ENCODE data around the gene ADO.
A peak's percentile ranks its signal among the peaks of the same experiment; 100 is the strongest.

Gene ADO

DNA sequence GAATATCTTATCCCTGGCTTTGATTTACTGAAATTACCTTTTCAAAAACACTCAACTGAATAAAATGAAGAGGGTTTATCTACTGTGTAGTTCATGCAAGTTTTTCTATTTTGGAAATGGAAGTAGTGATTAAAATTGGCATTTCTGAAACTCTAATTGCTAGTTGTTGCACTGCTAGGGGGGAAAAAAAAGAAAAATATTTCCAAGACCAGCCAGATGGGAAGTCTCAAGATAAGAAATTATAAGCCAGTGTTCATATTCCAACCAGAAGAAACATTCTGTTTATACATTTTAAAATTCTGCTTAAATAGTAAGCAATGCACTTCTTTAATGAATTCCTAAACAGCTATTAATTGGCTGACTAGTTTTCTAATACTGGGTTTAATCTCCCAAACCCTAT lies 9.4 kb upstream of the ADO start:
- DNase-seq = no peak

DNA sequence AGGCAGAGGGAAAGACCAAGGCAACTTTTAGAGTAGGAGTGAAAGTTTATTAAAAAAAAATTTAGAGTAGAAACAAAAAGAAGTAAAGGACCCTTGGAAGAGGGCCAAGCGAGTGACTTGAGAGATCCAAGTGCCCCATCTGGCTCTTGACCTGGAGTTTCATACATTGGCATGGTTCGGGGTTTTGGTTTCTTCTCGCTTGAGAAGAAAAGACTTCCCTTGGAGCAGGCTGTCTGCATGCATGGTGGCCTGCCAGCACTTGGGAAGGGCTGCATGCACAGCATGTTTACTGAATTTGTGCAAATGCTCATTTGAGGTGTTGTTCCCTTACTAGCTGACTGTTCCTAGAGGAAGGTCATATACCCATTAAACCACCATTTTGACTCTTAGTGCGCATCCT lies 8.8 kb upstream of the ADO start:
- no peak for DNase-seq

GRCh38 chr10:62796896-62797295 lies 7.6 kb upstream of the ADO start:
- no peak for DNase-seq

GRCh38 chr10:62801871-62802270 lies 2.6 kb upstream of the ADO start:
- DNase-seq = no peak

- DNase-seq = no peak
Measured at GRCh38 chr10:62803724-62804355, 680 bp upstream of the ADO start.

DNA sequence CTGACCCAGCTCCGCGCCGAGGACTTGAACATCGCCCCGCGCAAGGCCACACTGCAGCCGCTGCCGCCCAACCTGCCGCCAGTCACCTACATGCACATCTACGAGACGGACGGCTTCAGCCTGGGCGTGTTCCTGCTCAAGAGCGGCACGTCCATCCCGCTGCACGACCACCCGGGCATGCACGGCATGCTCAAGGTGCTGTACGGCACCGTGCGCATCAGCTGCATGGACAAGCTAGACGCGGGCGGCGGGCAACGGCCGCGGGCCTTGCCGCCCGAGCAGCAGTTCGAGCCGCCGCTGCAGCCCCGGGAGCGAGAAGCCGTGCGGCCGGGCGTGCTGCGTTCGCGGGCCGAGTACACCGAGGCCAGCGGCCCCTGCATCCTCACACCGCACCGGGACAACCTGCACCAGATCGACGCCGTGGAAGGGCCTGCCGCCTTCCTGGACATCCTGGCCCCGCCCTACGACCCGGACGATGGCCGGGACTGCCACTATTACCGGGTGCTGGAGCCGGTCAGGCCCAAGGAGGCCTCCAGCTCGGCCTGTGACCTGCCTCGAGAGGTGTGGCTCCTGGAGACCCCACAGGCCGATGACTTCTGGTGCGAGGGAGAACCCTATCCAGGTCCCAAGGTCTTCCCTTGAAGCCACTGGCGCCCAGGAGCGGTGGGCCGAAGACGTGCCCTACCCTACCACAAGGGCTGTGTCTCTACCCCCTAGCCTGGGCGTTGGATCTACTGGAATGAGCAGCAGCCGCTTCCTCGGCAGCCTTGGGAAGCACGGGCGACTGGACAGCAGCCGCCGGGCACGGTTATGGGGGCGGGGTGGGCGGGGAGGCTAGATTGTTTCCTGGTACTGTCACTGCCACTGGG lies 945 bp downstream of the ADO start:
- no peak for DNase-seq

GRCh38 chr10:62806251-62806650 lies 1.7 kb downstream of the ADO start:
- no peak for DNase-seq

- DNase-seq = no peak
Measured at GRCh38 chr10:62810156-62810902, 5.8 kb downstream of the ADO start.

- DNase-seq = no peak
Measured at GRCh38 chr10:62811159-62811875, 6.8 kb downstream of the ADO start.

- no peak for DNase-seq
Measured at GRCh38 chr10:62812672-62813439, 8.3 kb downstream of the ADO start.

DNA sequence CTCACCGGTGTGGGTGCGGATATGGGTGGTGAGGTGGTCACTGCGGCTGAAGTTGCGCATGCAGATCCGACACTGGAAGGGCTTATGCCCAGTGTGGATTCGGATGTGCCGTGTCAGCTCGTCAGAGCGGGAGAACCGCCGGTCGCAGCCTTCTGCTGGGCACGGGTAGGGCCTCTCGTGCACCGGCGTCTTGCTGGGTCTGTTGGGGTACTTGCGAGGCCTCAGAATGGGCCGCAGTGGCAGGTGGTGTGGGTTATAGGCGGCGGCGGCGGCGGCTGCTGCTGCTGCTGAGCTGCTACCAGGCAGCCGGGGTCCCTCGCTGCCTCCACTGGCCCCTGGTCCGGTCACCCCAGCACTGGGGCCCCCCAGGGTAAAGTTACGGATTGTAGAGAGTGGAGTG lies 8.9 kb downstream of the ADO start:
- no peak for DNase-seq

DNA sequence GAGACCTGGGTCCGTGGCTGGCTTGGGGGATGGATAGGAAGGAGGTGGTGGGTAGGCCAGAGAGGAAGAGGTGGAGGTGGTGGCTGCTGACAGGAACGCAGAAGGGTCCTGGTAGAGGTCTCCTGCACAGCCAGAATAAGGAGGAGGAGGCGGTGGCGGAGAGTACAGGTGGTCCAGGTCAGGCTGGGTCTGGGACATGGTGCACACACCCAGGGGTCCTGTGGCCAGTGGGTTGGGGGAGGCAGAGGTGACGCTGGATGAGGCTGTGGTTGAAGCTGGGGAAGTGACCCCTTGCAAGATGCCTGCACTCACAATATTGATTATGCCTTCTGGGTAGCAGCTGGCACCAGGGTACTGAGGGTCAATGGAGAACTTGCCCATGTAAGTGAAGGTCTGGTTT lies 9.5 kb downstream of the ADO start:
- DNase-seq = no peak

- no peak for DNase-seq
Measured at GRCh38 chr10:62814756-62815380, 10.3 kb downstream of the ADO start.

GRCh38 chr10:62815381-62816075 lies 11.0 kb downstream of the ADO start:
- DNase-seq = no peak

DNA sequence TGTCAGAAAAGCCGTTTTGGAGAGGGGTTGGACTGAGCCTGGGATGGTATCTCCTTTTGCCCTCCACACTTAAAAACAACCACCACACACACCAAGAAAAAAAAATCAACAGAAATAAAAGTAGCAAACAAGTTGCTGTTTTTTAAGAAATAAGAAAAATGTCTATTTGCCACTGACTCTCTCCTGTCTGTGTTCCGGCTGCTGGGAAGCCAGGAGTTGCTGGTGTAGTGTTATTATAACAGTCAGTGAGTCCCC lies 11.5 kb downstream of the ADO start:
- no peak for DNase-seq

DNA sequence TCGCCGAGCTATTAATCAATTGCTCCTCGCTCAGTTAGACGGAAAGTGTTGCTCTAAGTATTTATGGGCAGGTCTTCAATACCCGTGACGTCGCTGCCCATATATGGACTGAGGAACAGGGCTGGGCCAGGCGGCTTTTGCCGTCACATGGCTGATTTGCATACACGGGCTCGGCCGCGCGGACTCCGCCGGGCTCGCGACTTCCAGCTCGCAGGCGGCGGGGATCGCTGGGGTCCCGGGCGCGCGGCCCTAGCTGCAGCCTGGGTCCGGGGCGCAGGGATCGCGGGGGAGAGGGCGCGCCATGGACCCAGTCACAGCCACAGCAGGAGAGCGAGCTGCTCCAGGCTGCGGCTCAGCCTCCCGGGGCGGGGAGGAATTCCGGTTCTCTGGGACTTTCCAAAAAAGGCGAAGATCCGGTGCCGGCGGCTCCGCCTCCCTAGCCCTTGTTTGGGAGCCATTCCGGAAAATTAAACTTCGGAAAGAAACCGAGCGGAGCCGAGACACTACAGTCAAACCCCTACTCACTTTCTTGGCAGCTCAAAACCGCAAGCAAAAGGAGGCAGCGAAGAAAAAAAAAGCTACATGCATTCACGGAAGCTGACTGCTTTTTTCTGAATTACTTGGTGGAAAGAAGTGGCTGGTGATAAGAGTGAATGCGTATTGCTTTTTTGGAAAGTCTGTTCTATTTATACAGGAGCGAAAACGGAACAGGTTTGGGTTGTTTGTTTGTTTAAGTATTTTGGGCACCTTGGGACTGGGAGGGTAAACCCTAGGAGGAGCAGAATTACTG lies 12.0 kb downstream of the ADO start, which contains the start of gene EGR2:
TSS of gene EGR2 (minus strand) at position 36 of the 790 bp plus-strand sequence. CDS start 337 bp downstream, outside the sequence.
- peak; percentile 28 to 64 for DNase-seq

DNA sequence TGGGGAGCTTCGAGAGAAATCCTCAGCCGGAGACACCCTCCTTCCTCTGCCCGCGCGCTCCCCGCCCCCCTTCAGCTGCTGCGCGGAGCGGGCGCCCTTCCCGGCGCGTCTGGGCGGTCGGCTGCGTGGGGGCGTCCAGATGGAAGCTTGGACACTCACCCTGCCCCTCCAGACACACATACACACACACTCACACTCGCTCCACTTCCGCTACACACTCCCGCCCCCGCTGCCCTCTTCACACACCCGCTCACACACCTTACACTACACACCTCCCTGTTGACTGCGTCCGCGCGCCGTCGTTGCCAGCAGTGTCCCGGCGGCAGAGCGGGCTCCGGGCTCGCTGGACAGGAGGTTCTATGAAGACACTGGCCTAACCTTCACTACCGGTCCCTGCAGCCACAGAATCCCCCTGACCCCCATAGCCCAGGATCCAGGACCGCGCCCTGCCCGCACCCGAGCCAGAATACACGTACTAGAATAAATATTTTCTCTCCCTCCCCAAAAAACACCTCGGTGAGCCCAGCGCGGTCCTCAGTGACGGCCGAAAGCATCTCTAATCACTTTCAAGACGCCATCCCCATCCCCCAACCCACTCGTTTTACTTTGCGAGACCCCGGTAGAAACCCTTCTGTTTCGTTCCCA lies 12.7 kb downstream of the ADO start:
- no peak for DNase-seq

DNA sequence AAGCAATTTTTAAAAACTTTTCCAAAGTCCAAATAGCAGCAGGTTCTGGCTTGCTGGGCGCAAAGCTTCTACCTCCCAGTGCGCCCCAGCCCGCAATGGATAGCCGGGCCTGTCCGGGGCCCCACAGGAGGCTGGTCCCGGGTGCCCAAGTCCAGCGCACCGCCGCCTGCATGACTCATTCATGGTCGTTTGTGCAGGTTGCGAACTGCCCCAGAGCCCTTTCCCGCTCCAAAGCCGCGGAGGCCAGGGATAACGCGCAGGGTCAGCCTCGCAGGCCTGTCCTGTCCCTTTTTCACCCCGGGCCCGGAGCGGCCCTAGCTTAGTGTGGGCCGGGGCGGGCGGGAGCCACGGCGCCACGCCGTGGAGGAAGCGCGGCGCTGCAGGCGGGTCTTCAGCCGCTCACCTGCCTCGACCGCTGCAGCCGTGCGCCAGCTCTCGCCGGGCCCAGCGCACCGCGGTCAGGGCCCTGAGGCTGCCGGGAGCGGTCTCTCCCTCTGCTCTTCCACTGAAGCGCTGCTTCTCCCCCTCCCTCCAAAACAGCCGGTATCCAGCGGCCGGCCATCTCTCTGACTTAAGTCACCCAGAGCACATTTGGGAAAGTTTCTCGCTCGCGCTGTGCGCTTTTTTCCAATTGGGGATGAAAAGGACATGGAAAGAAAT lies 13.4 kb downstream of the ADO start:
- no peak for DNase-seq

DNA sequence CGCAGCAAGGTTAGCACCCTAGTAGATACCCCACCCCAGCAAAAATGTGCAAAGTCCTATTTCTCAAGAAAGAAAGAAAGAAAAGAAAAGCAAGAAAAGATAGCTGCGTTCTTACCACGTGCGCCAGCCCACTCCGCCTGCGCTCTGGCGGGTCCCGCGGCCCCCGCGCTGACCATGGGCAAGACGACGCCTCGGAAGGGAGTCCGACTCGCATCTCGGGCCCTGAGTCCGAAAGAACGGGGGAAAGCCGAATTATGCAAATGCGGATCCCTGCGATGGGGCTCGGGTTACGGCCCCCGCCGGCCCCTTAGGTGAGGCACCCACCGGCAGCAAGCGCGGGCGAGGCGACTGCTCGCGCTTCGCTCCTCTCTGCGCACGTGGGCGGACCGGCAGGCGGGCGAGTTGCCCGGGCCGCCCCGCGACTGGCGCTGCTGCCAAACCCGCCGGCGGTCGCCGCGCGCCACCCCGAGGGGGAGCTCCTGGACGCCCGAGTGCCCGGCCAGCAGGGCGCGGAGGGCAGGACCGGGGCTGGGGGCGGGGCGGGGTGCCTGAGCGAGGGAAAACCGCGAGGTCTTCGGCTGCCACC lies 14.0 kb downstream of the ADO start:
- no peak for DNase-seq
